Measurements from ENCODE around the gene SLC39A11.
"Not testable (repeated sequence)": the region's sequence is repeated elsewhere in the genome, so short reads cannot be mapped to it uniquely, and the experiment has no call there.

SLC39A11 gene

GRCh38 chr17:72764632-72765041 is 327.9 kb downstream of the SLC39A11 start:
- 0 out of 2 replicates have a peak, but pooled peaks cover 5% of the 10 kb centered on the region for H3K9me3 ChIP-seq (ENCODE audit: insufficient read depth, low read length)
- no peak overlapping the region for H3K4me2 ChIP-seq (ENCODE audit: low read length)

GRCh38 chr17:72763981-72764380 is 328.5 kb downstream of the SLC39A11 start:
- Histone ChIP-seq H4K20me1 (ENCODE audit: insufficient read depth, low read length) (no peaks in the 10 kb centered on the region), H3K9me3 (ENCODE audit: insufficient read depth, low read length) (0 out of 2 replicates have a peak, but pooled peaks cover 5% of the 10 kb centered on the region), H3K79me2 (ENCODE audit: low read length) (no peaks in the 10 kb centered on the region), H3K36me3 (replicated peaks; ENCODE audit: low read depth, low read length) (peaks cover 8% of the 10 kb centered on the region), H3K27ac (ENCODE audit: low read length) (no peak overlapping the region), H3K27me3 (ENCODE audit: low read depth, low read length) (no peaks in the 10 kb centered on the region), H3K4me2 (ENCODE audit: low read length) (no peak overlapping the region), H3K9ac (ENCODE audit: low read length) (no peak overlapping the region), H3K4me3 (ENCODE audit: low read length) (no peak overlapping the region), H2AFZ (ENCODE audit: low read depth, low read length) (no peak overlapping the region), H3K4me1 (ENCODE audit: low read length) (no peaks in the 10 kb centered on the region)
- TF ChIP-seq CTCF (IDR thresholded peaks at IDR 0.05; ENCODE audit: low read depth, low read length) = no peak
- no peak for TF ChIP-seq EZH2phosphoT487 (IDR thresholded peaks at IDR 0.05; ENCODE audit: low read depth)

More at GRCh38 chr17:72764632-72765041, 327.9 kb downstream of the SLC39A11 start:
- H3K36me3 ChIP-seq (replicated peaks; ENCODE audit: low read depth, low read length) = peaks cover 8% of the 10 kb centered on the region
- H2AFZ ChIP-seq (ENCODE audit: low read depth, low read length) = no peak overlapping the region
- no peak overlapping the region for H3K27ac ChIP-seq (ENCODE audit: low read length)
- H3K9ac ChIP-seq (ENCODE audit: low read length) = no peak overlapping the region
- H4K20me1 ChIP-seq (ENCODE audit: insufficient read depth, low read length) = no peaks in the 10 kb centered on the region
- H3K79me2 ChIP-seq (ENCODE audit: low read length) = no peaks in the 10 kb centered on the region
- H3K4me3 ChIP-seq (ENCODE audit: low read length) = no peak overlapping the region
- TF ChIP-seq EZH2phosphoT487 (IDR thresholded peaks at IDR 0.05; ENCODE audit: low read depth) (no peak), CTCF (IDR thresholded peaks at IDR 0.05; ENCODE audit: low read depth, low read length) (no peak)
- H3K4me1 ChIP-seq (ENCODE audit: low read length) = no peaks in the 10 kb centered on the region
- H3K27me3 ChIP-seq (ENCODE audit: low read depth, low read length) = no peaks in the 10 kb centered on the region

GRCh38 chr17:72761893-72762575 is 330.5 kb downstream of the SLC39A11 start:
- not testable (repeated sequence) for H3K9ac ChIP-seq (ENCODE audit: low read length); H3K4me1 ChIP-seq (ENCODE audit: low read length); H3K79me2 ChIP-seq (ENCODE audit: low read length); H3K4me2 ChIP-seq (ENCODE audit: low read length); H3K27ac ChIP-seq (ENCODE audit: low read length); H2AFZ ChIP-seq (ENCODE audit: low read depth, low read length); H3K9me3 ChIP-seq (ENCODE audit: insufficient read depth, low read length); H3K36me3 ChIP-seq (replicated peaks; ENCODE audit: low read depth, low read length); H3K4me3 ChIP-seq (ENCODE audit: low read length); H3K27me3 ChIP-seq (ENCODE audit: low read depth, low read length); H4K20me1 ChIP-seq (ENCODE audit: insufficient read depth, low read length)

- Histone ChIP-seq H3K4me2 (ENCODE audit: low read length) (no peak overlapping the region), H3K9me3 (ENCODE audit: insufficient read depth, low read length) (no peaks in the 10 kb centered on the region), H3K4me3 (ENCODE audit: low read length) (no peak overlapping the region), H3K36me3 (replicated peaks; ENCODE audit: low read depth, low read length) (no peaks in the 10 kb centered on the region), H3K4me1 (ENCODE audit: low read length) (no peaks in the 10 kb centered on the region), H2AFZ (ENCODE audit: low read depth, low read length) (no peak overlapping the region), H3K9ac (ENCODE audit: low read length) (no peak overlapping the region), H4K20me1 (ENCODE audit: insufficient read depth, low read length) (no peaks in the 10 kb centered on the region), H3K27me3 (ENCODE audit: low read depth, low read length) (no peaks in the 10 kb centered on the region), H3K79me2 (ENCODE audit: low read length) (no peaks in the 10 kb centered on the region), H3K27ac (ENCODE audit: low read length) (no peak overlapping the region)
- no peak for TF ChIP-seq CTCF (IDR thresholded peaks at IDR 0.05; ENCODE audit: low read depth, low read length)
These were observed 331.1 kb downstream of the SLC39A11 start for GRCh38 chr17:72761431-72761830.

Data from OCI-LY3 (cell line).